Caki2 (cell line): Measurements from ENCODE around the gene CAMK1. TPM values are rescaled to one million over a fixed set of nuclear protein-coding genes. Genes with fewer than 3 reads are reported as not detected.
"Not testable (repeated sequence)": the region's sequence is repeated elsewhere in the genome, so short reads cannot be mapped to it uniquely, and the experiment has no call there.

ENCODE experiments used
- DNase-seq: peaks from one replicate; pipeline ENCODE4 v3.0.0-alpha.2; 2015; ENCODE audit warnings: low read depth
- in situ Hi-C: cut with HindIII; loops from 2 replicates; pipeline ENCODE4 v1.10.0; 2016; ENCODE audit warnings: low sequenced_read_pairs, low pct_unique_long_range_greater_than_20kb, mixed read lengths
- total RNA-seq: library from RNA; depleted of rRNA; stranded (reverse); fragments of >200 nt; shearing (Covaris generic); gene quantifications from 2 replicates; pipeline ENCODE4 v1.2.3, GENCODE V29; 2014; ENCODE audit warnings: low replicate concordance

Gene CAMK1
- total RNA-seq, 1 experiment from 2014 or later = 33.6 TPM

DNA sequence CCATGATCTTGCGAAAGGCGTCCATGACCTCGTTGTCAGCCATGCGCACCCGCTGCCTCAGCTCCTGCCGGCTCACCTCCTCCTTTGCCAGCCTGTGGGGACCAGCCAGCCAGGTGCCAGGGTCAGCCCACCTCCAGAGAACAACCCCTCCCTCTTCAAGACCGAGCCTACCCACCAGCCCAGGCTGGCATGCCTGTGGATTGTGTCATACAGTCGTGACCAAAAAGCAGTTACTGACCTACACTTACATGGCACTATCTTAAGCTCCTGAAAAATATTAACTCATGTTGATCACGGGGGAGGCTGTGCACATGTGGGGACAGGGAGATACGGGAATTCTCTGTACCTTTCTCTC, 10.7 kb upstream of the CAMK1 start:
- in situ Hi-C loops = no loop called here
- no peak for DNase-seq

DNA sequence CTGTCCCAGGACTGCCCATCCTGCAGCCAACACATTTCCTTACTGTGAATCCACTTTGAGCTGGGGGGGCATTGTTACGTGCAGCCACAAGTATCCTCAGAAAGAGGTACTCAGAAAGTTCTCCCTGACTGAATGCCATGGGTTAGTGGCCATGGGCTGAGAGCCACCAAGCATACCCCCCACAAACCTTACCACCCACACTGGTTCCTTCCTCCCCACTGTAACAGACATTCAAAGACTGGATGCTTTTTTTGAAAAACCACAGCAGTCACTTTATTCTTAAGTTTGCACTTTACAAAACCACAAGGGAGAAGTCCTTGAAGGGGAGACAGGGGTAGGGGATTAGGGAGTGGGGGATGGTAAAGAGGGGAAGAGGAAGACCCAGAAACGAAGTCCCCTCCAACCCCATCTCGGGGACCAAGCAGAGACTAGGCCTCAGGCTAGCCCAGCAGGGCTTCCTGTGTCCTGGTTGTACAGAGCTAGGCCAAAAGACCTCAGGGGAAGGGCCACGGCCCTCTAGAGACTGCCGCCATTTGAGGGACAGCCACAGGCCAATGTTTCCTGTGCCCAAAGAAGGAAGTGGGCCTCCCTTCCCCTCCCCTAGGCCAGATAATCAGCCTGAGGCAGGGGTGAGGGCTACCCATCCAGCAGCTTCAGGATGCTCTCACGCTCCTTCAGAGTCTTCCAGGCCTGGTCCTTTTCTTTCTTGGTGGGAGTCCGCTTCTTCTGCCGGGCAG, 10.1 kb upstream of the CAMK1 start:
- no peak for DNase-seq
- in situ Hi-C loops = no loop called here

- in situ Hi-C loops = no loop called here
Measured at GRCh38 chr3:9779075-9779593, 9.4 kb upstream of the CAMK1 start.

DNA sequence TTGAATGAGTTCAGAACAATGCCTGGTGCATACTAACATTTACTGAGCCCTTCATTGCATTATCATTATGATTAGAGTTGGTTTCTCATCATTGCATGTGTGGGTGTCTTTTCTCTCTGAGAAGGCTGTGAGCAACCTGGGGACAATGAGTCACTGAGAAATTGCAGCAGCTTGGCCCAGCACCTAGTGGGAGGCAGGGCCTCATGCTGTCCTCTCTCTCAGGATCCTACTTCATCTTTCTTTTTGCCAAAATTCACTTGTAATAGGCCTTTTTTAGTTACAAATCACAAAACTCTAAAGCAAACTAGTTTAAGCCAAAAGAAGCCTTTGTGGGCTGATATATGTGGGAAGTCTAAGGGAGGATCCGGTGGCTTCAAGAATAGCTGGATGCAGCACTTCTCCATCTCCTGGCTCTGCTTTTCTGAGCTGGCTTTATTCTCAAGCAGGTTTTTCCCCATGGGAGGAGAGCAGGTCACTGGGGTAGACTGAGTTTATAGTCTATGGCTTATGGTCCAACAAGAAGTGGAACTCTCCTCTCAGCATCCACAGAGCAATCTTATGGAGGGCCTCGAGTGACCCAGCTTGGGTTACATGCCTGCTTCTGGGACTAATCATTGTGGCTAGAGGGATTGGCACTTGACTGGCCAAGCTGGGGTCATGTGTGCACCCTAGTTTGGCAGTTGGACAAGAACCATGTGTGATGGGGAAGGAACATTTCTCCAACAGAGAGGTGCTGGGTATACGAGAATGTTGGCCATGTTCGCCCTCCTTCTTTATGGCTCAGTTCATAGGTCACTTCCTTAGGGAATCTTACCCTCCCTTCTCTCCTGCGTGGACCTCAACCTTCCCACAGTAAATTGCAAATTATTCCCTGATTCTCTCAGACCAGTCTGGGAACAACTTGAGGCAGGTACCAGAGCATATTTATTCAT, 8.7 kb upstream of the CAMK1 start:
- no peak for DNase-seq
- in situ Hi-C loops = no loop called here

More at GRCh38 chr3:9779075-9779593, 9.4 kb upstream of the CAMK1 start:
- DNase-seq = no peak

DNA sequence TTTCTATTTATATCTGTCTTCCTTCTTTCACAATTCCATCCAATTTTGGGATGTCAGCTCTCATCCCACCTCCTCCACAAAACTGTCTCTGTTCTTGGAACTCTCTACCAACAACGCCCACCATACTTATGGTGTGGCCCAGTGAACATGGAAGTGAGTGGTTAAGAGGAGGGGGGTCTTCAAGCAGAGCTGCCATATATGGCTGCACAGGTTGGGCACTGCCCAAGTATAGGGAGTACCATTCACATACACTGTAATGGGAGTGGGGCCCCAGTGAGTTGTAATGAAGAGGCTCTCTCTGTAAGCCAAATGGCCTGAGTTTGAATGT, 7.9 kb upstream of the CAMK1 start:
- in situ Hi-C loops = no loop called here
- no peak for DNase-seq

GRCh38 chr3:9776896-9777693, 7.3 kb upstream of the CAMK1 start:
- in situ Hi-C loops = no loop called here
- no peak for DNase-seq

DNA sequence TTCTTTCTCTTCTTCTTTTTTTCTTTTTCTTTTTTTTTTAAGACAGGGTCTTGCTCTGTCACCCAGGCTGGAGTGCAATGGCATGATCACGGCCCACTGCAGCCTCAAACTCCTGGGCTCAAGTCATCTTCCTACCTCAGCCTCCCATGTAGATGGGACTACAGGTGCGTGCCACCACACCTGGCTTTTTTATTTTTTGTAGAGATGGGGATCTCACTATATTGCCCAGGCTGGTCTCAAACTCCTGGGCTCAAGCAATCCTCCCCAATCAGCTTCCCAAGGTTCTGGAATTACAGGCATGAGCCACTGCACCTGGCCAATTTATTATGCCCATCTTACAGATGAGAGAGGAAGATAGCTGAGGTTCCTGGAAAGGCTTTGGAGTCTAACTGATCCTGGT, 1.3 kb upstream of the CAMK1 start:
- in situ Hi-C loops, DNase-seq: not testable (repeated sequence)

GRCh38 chr3:9770276-9770812, 597 bp upstream of the CAMK1 start:
- DNase-seq = no peak
- in situ Hi-C loops = no loop called here

DNA sequence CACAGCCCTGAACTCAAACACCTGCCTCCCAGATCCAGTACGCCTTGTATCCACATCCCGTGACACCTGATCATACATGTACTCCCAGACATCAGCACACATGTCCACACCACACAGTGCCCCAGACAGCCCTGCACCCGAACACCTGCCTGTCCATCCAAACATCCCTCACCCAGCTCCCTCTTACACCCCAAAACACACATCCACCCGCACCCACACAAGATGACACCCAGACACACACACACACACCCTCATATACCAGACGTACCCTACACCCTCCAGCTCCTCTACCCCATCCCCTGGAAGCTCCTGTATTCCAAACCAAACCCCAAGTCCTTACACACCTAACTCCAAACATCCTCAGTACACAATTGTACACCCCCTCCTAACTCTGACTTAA, 735 bp downstream of the CAMK1 start:
- in situ Hi-C loops = no loop called here

GRCh38 chr3:9768141-9768775, 1.5 kb downstream of the CAMK1 start:
- in situ Hi-C loops = no loop called here

More for the DNA sequence above, 735 bp downstream of the CAMK1 start:
- no peak for DNase-seq

GRCh38 chr3:9767418-9767817, 2.3 kb downstream of the CAMK1 start:
- in situ Hi-C loops = no loop called here

More at GRCh38 chr3:9768141-9768775, 1.5 kb downstream of the CAMK1 start:
- no peak for DNase-seq

GRCh38 chr3:9765865-9766264, 3.9 kb downstream of the CAMK1 start:
- in situ Hi-C loops = no loop called here
- DNase-seq = no peak

More at GRCh38 chr3:9767418-9767817, 2.3 kb downstream of the CAMK1 start:
- no peak for DNase-seq

DNA sequence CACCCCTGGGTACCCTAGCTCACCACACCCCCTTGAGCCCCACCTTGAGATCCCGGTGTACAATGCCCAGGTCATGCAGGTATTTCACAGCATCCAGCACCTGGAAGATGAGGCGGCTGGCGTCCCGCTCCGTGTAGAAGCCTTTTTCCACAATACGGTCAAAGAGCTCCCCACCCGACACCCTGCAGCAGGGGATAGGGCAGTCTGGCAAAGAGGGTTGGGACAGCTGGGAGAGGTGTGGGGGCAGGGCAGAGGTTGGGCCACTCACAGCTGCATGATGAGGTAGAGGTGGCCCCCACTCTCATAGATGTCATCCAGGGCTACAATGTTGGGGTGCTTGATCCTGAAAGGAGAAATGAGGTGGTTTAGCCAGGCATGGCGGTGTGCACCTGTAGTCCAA, 6.9 kb downstream of the CAMK1 start:
- in situ Hi-C loops = no loop called here

DNA sequence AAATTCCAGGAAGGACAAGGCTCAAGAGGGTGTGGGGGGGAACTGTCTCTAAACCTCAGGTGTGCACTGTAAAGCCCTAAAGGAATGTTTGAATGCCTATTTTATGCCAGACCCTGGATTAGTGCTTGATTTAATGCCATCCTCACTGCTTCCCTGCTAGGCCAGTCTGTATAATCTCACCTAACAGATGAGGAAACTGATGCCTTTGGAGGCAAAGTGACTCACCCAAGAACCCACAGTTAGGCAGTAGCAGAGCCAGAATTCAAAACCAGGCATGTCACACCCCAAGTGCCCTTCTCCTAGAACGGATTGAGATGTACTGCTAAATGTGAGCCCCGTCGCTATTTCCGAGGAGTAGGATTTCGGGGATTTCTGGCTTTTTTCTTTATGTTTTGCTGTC, 7.8 kb downstream of the CAMK1 start:
- DNase-seq = no peak
- in situ Hi-C loops = no loop called here

More for the DNA sequence above, 6.9 kb downstream of the CAMK1 start:
- no peak for DNase-seq

DNA sequence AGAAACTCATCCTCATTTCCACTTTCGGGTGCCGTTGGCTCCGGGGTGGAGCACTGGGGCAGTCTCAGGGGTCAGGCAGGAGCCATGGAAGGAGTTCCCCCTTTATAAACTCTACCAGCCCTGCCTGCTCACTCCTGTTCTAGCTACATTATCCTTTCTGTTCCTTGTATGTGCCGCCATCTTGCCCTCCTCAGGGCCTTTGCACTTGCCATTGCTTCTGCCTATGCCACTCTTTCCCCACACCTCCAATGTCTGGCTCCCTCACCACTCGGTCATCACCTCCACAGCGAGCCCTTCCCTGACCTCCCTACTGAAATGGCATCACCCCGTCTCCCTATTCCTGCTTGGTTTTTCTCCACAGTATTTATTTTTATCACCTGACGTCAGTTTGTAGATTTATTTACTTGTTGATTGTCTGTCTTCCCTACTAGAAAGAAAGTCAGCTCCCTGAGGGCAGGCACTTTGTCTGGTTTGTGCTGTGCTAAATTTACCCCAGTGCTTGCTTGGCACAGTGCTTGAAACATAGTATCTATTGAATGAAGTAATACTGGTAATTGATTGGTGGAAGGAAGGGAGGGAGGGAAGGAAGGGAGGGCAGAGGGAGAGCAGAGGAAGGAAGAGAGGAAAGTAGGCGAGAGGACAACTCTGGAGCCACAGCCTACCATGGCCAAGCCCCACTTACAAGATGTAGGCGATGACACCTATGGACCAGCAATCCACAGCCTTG, 8.8 kb downstream of the CAMK1 start:
- in situ Hi-C loops = no loop called here

DNA sequence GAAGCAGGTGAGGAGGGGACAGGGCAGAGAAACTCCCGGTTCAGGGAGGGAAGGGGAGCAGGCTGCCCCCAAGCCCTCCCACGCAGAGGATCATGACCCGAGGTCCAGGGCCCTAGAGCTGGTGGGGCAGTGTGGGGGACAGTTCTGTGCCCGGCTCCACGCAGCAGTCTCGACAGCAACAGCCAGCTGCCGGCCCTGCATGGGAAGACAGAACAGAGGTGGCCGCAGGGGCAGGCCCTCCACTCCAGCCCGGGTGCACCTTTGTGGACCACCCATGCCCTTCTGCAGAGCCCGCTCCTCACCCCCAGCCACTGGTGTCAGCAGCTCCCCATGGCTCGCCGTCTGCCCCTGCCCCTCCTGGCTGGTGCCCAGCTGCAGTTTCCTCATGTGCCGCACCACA, 12.3 kb downstream of the CAMK1 start:
- DNase-seq = no peak
- in situ Hi-C loops = no loop called here

More for the DNA sequence above, 8.8 kb downstream of the CAMK1 start:
- DNase-seq = no peak

DNA sequence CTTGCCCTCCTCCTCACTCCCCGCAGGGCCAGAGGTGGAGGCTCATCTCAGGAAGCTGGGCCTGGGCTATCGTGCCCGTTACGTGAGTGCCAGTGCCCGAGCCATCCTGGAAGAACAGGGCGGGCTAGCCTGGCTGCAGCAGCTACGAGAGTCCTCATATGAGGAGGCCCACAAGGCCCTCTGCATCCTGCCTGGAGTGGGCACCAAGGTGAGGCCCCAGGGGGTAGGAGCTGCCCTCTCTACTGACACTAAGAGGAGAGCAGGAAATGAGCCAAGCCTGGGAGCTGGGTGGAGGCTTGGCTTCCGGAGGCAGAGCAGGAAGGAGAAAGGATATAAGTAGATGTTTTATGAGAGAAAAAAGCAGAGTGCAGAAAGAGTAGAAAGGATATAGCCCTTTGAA, 15.1 kb downstream of the CAMK1 start:
- no peak for DNase-seq
- in situ Hi-C loops = no loop called here
